ENCODE data around the gene MAB21L1. TPM values are rescaled to one million over a fixed set of nuclear protein-coding genes. Genes with fewer than 3 reads are reported as not detected.

Gene MAB21L1
- total and polyA plus RNA-seq, 12 donors = 0.08 to 0.49 (median 0.26) TPM; not detected in 1

DNA sequence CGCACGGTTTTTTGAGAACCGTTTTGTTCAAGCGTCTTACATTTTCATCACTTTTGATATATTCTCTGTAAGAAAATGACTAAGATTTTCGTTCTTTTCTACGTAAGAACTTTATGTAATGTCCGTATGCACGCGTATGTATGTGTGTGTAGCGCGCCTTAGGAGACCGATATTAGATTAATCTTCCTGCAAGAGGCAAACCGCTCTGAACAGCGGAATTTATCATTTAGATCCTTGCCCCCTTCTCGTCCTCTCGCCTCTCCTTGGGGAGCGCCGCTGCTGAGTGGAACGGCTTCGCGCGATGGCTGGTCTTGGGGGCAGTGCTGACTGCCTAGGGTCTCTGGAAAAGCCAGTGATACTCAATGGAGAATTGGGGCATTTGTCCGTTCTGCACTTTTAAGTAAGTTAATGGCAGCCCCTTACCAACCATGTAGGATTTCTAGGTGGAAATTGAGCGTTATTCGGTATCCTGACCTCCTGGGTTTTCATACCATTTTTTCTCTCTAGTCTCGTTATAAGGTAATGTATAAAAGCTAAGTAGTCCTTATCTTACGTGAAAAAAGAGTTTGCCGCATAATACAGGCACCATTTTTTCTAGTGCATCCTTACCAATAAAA is 4.7 kb downstream of the MAB21L1 start:
- ATAC-seq = no peak
- peak overlapping the region in 5 of 10 donors; percentile 72 to 92 (median 84) for H3K27ac ChIP-seq

DNA sequence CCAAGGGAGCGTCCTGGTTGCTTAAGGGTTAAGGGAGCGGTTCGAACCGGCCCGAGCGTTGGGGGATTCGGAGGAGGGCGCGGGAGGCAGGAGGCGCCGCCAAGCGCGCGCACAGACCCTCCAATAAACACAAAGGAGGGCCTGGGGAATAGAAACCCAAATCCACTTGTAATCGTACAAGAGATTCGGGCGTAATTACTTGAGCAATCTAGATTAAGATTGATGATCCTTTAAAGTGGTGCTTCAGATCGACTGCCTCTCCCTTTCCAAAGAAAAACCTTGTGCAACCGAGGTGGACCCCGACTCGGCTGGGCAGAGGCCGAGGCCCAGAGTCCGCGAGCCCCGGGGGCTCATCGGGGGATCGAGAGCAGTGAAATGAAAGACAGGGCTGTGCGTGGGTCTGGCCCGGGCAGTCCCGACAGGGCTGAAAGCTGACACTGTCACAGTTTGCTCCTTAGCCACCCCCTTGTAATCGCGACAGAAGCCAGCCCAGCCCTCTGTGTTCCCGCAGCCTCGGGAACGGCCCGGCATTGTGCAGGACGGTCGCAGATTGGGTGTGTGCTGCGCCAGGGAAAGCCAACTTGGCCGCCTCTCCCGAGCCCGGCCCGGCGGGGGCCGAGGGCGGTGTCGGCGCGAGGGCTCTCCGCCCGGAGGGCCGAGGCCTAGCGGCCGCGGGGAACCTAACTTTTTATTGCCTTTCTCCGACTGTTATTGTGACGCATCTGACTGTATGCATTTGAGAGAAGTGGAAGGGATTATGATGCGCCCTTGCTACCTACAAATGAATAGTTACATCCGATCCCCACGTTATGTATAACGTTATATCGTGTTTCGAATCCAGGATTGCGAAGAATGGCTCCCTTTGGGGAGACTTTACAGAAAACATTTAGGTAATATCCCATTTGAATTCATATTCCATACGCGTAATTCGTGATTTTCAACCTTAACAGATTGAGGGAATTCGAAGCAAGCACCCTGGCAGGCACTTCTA is 5.5 kb downstream of the MAB21L1 start:
- TF ChIP-seq, protein P1, sequence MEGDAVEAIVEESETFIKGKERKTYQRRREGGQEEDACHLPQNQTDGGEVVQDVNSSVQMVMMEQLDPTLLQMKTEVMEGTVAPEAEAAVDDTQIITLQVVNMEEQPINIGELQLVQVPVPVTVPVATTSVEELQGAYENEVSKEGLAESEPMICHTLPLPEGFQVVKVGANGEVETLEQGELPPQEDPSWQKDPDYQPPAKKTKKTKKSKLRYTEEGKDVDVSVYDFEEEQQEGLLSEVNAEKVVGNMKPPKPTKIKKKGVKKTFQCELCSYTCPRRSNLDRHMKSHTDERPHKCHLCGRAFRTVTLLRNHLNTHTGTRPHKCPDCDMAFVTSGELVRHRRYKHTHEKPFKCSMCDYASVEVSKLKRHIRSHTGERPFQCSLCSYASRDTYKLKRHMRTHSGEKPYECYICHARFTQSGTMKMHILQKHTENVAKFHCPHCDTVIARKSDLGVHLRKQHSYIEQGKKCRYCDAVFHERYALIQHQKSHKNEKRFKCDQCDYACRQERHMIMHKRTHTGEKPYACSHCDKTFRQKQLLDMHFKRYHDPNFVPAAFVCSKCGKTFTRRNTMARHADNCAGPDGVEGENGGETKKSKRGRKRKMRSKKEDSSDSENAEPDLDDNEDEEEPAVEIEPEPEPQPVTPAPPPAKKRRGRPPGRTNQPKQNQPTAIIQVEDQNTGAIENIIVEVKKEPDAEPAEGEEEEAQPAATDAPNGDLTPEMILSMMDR (IDR thresholded peaks at IDR 0.05) = peak in 2 of 9 donors; percentile 12 to 17
- Histone ChIP-seq H3K36me3 (no peaks in the 10 kb centered on the region), H3K4me1 (peaks cover 0 to 23% (median 0%) of the 10 kb centered on the region in 9 donors), H3K9me3 (no peaks in the 10 kb centered on the region), H3K4me3 (peak overlapping the region; percentile 16 to 65 (median 57)), H3K27me3 (peaks cover 0 to 75% (median 0%) of the 10 kb centered on the region in 7 donors), H3K27ac (peak overlapping the region; percentile 31 to 92 (median 76))
- intact Hi-C loops (cut with DNase I) = loop anchor here in 3 of 10 donors (5.0 to 10.0 kb wide), 3 partner anchors 86 to 1591 kb away; no protein-coding TSS in a partner anchor
- peak; percentile 81 to 95 (median 88) for ATAC-seq
- peak; percentile 29 to 60 for DNase-seq
- 8 to 15% methylated on average over 68 of the region's 68 CpGs for WGBS, 2 donors

More for the DNA sequence above, 4.7 kb downstream of the MAB21L1 start:
- Histone ChIP-seq H3K9me3 (no peaks in the 10 kb centered on the region), H3K4me1 (peaks cover 0 to 31% (median 0%) of the 10 kb centered on the region in 9 donors), H3K27me3 (peaks cover 0 to 84% (median 0%) of the 10 kb centered on the region in 7 donors), H3K36me3 (no peaks in the 10 kb centered on the region), H3K4me3 (peak overlapping the region in 2 of 10 donors; percentile 56 to 58)
- DNase-seq = no peak
- WGBS, 2 donors = 63 to 71% methylated on average over 28 of the region's 28 CpGs
- intact Hi-C loops (cut with DNase I) = loop anchor here in 3 of 10 donors (5.0 to 10.0 kb wide), 3 partner anchors 87 to 1590 kb away; no protein-coding TSS in a partner anchor
- TF ChIP-seq, protein P1 (IDR thresholded peaks at IDR 0.05) = no peak

GRCh38 chr13:35469806-35470525 is 6.5 kb downstream of the MAB21L1 start:
- ATAC-seq (no peak), DNase-seq (no peak)
- Histone ChIP-seq H3K27me3 (peaks cover 0 to 65% (median 0%) of the 10 kb centered on the region in 7 donors), H3K4me3 (peak overlapping the region; percentile 16 to 65 (median 57)), H3K4me1 (peaks cover 0 to 15% (median 0%) of the 10 kb centered on the region in 9 donors), H3K9me3 (no peaks in the 10 kb centered on the region), H3K27ac (peak overlapping the region in 8 of 10 donors; percentile 71 to 92 (median 78)), H3K36me3 (no peaks in the 10 kb centered on the region)
- 71 to 72% methylated on average over 10 of the region's 10 CpGs for WGBS, 2 donors
- intact Hi-C loops (cut with DNase I) = loop anchor here in 3 of 10 donors (5.0 to 10.0 kb wide), 3 partner anchors 85 to 1592 kb away; no protein-coding TSS in a partner anchor
- TF ChIP-seq, protein P1 (IDR thresholded peaks at IDR 0.05) = no peak
